HL-60 (cell line): ENCODE results near the gene C6orf163.
A peak's percentile ranks its signal among the peaks of the same experiment; 100 is the strongest.

ENCODE experiments used
- DNase-seq, 2 experiments: peaks; one replicate each; pipeline ENCODE4 v3.0.0-alpha.2; 2010 to 2020; ENCODE audit warnings: low read depth in 1 of 2, low spot score in 1 of 2
- H3K27ac ChIP-seq: fragments of 250-450 bp; sonication (Bioruptor Pico); replicated peaks from 2 replicates; pipeline ENCODE4 v1.5.1; 2020; ENCODE audit warnings: mild to moderate bottlenecking, moderate library complexity
- H3K27me3 ChIP-seq: fragments of 250-450 bp; sonication (Bioruptor Pico); 2 replicates; pipeline ENCODE4 v1.5.1; 2021; ENCODE audit warnings: mild to moderate bottlenecking, moderate library complexity; ENCODE audit not compliant: insufficient read depth, poor library complexity, severe bottlenecking
- H3K4me3 ChIP-seq: replicated peaks from 2 replicates; pipeline ENCODE4 v1.5.1; 2011; ENCODE audit warnings: mild to moderate bottlenecking, control low read depth, low read length; ENCODE audit not compliant: insufficient read depth
- GABPA ChIP-seq: IDR thresholded peaks from 2 replicates; pipeline ENCODE4 v1.6.1; 2012; ENCODE audit warnings: low read depth
- POLR2AphosphoS5 ChIP-seq: IDR thresholded peaks from 2 replicates; pipeline ENCODE4 v1.6.1; 2012; ENCODE audit warnings: low read depth
- REST ChIP-seq: IDR thresholded peaks from 2 replicates; pipeline ENCODE4 v1.6.1; 2012; ENCODE audit warnings: low read depth; ENCODE audit not compliant: insufficient replicate concordance
- SPI1 ChIP-seq: IDR thresholded peaks from 2 replicates; pipeline ENCODE4 v1.6.1; 2012; ENCODE audit warnings: low read depth, mild to moderate bottlenecking, borderline replicate concordance
- TF ChIP-seq, protein P1 (sequence below): IDR thresholded peaks from one replicate; pipeline ENCODE4 v1.5.1; 2011; ENCODE audit warnings: low read length, control low read depth, inconsistent platforms; ENCODE audit not compliant: insufficient read depth

Gene C6orf163

GRCh38 chr6:87407901-87408720 lies 63.5 kb downstream of the C6orf163 start, which contains the start of gene CFAP206:
TSS of gene CFAP206 (plus strand) at chr6:87407972. CDS start at chr6:87409840, 1,868 bp downstream.
- TF ChIP-seq, protein P1, sequence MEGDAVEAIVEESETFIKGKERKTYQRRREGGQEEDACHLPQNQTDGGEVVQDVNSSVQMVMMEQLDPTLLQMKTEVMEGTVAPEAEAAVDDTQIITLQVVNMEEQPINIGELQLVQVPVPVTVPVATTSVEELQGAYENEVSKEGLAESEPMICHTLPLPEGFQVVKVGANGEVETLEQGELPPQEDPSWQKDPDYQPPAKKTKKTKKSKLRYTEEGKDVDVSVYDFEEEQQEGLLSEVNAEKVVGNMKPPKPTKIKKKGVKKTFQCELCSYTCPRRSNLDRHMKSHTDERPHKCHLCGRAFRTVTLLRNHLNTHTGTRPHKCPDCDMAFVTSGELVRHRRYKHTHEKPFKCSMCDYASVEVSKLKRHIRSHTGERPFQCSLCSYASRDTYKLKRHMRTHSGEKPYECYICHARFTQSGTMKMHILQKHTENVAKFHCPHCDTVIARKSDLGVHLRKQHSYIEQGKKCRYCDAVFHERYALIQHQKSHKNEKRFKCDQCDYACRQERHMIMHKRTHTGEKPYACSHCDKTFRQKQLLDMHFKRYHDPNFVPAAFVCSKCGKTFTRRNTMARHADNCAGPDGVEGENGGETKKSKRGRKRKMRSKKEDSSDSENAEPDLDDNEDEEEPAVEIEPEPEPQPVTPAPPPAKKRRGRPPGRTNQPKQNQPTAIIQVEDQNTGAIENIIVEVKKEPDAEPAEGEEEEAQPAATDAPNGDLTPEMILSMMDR, result no peak
- TF ChIP-seq REST (no peak), SPI1 (no peak), POLR2AphosphoS5 (no peak), GABPA (no peak)
- Histone ChIP-seq H3K27me3 (no peaks in the 10 kb centered on the region), H3K27ac (peak within 1 kb of the TSS; percentile 74), H3K4me3 (peak within 1 kb of the TSS; percentile 96)
- DNase-seq, result peak; percentile 61 to 72

- no peaks in the 10 kb centered on the region for H3K27me3 ChIP-seq
- no peak for TF ChIP-seq SPI1
- no peak for TF ChIP-seq POLR2AphosphoS5
- TF ChIP-seq, protein P1, result no peak
- no peak for TF ChIP-seq REST
- no peak for TF ChIP-seq GABPA
- H3K4me3 ChIP-seq, result peak overlapping the region; percentile 96
- no peak overlapping the region for H3K27ac ChIP-seq
- no peak for DNase-seq
Measured at GRCh38 chr6:87408721-87409155, 64.1 kb downstream of the C6orf163 start.
